ENCODE results near the gene GRAMD2B.
"Not testable (repeated sequence)": the region's sequence is repeated elsewhere in the genome, so short reads cannot be mapped to it uniquely, and the experiment has no call there.

The GRAMD2B gene

GRCh38 chr5:126410623-126411022 is 12.6 kb upstream of the GRAMD2B start:
- no peak for DNase-seq (ENCODE audit: low spot score)

GRCh38 chr5:126413856-126414255 is 9.4 kb upstream of the GRAMD2B start:
- DNase-seq (ENCODE audit: low spot score): no peak

GRCh38 chr5:126414874-126415502 is 8.2 kb upstream of the GRAMD2B start:
- DNase-seq (ENCODE audit: low spot score): no peak

GRCh38 chr5:126415789-126416188 is 7.4 kb upstream of the GRAMD2B start:
- no peak for DNase-seq (ENCODE audit: low spot score)

GRCh38 chr5:126416266-126416925 is 6.8 kb upstream of the GRAMD2B start:
- DNase-seq (ENCODE audit: low spot score): no peak

- DNase-seq (ENCODE audit: low spot score): no peak
Measured at GRCh38 chr5:126417178-126417577, 6.0 kb upstream of the GRAMD2B start.

GRCh38 chr5:126419102-126419501 is 4.1 kb upstream of the GRAMD2B start:
- no peak for DNase-seq (ENCODE audit: low spot score)

- DNase-seq (ENCODE audit: low spot score): no peak
Measured at GRCh38 chr5:126428421-126428820, 5.2 kb downstream of the GRAMD2B start.

GRCh38 chr5:126430631-126431030 is 7.4 kb downstream of the GRAMD2B start:
- DNase-seq (ENCODE audit: low spot score): no peak

- no peak for DNase-seq (ENCODE audit: low spot score)
Measured at GRCh38 chr5:126433701-126434100, 10.5 kb downstream of the GRAMD2B start.

- no peak for DNase-seq (ENCODE audit: low spot score)
Measured at GRCh38 chr5:126435261-126435660, 12.1 kb downstream of the GRAMD2B start.

- DNase-seq (ENCODE audit: low spot score): no peak
Measured at GRCh38 chr5:126435714-126436113, 12.5 kb downstream of the GRAMD2B start.

- DNase-seq (ENCODE audit: low spot score): no peak
Measured at GRCh38 chr5:126437721-126438120, 14.5 kb downstream of the GRAMD2B start.

GRCh38 chr5:126438267-126438666 is 15.1 kb downstream of the GRAMD2B start:
- no peak for DNase-seq (ENCODE audit: low spot score)

- no peak for DNase-seq (ENCODE audit: low spot score)
Measured at GRCh38 chr5:126438868-126439267, 15.7 kb downstream of the GRAMD2B start.

- DNase-seq (ENCODE audit: low spot score): not testable (repeated sequence)
Measured at GRCh38 chr5:126439724-126440123, 16.5 kb downstream of the GRAMD2B start.

- no peak for DNase-seq (ENCODE audit: low spot score)
Measured at GRCh38 chr5:126441230-126441629, 18.0 kb downstream of the GRAMD2B start.

- DNase-seq (ENCODE audit: low spot score): no peak
Measured at GRCh38 chr5:126443374-126443851, 20.2 kb downstream of the GRAMD2B start.

- no peak for DNase-seq (ENCODE audit: low spot score)
Measured at GRCh38 chr5:126444137-126444536, 20.9 kb downstream of the GRAMD2B start.

- DNase-seq (ENCODE audit: low spot score): no peak
Measured at GRCh38 chr5:126445502-126446174, 22.4 kb downstream of the GRAMD2B start.

- no peak for DNase-seq (ENCODE audit: low spot score)
Measured at GRCh38 chr5:126446498-126447224, 23.5 kb downstream of the GRAMD2B start.

- DNase-seq (ENCODE audit: low spot score): no peak
Measured at GRCh38 chr5:126448720-126449119, 25.5 kb downstream of the GRAMD2B start.
